ENCODE measurements around the gene GNLY.

Gene GNLY

GRCh38 chr2:85729825-85730510, 35.8 kb downstream of the GNLY start:
- no peak for DNase-seq

DNA sequence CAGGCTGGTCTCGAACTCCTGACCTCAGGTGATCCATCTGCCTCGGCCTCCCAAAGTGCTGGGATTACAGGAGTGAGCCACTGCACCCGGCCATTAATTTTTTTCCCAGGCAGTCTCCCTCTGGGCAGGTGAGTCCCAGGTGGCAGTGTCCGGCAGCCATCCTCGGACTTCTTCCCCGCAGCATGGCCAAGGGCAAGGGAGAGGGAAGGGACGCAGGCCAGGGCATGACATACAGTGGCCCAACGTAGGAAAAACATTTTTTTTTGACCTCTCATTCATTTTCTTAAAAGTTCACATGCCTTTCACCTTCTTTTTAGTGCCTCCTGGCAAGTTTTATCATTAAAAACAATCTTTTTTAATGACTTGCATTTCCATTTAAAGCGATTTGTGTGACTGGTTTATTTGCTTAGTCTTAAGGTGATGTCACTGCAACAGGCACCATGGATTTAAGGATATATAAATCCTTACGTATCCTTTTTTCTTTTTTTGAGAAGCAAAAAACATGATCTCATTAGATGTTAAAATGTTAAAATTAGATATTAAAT, 36.6 kb downstream of the GNLY start:
- DNase-seq: no peak

DNA sequence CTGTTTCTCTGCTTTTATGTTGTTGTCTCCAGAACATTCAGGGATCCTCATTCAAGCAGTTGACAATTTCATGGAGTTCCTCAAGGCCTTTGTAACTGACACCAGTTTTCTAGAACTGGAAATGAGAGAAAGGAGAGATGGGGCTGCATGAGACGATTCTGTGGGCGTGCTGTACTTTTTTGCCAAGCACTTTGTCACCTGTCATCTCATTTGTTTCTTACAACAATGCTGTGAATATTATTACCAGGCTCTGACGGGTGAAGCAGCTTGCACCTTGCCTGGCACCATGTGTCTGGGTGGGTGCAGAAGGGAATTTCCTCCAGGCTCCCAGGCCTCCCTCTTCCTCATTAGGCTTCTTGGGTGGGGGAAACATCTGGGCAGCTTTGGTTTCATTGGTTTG, 37.4 kb downstream of the GNLY start:
- peak in 1 of 2 experiments; percentile 49 for DNase-seq

- DNase-seq: peak in 1 of 2 experiments; percentile 27
Observed at GRCh38 chr2:85732467-85733120, 38.4 kb downstream of the GNLY start.

- DNase-seq: peak; percentile 95 to 96
Observed at GRCh38 chr2:85733121-85733960, 39.2 kb downstream of the GNLY start.

- DNase-seq: peak; percentile 56 to 80
Observed at GRCh38 chr2:85734015-85734414, 39.9 kb downstream of the GNLY start.

DNA sequence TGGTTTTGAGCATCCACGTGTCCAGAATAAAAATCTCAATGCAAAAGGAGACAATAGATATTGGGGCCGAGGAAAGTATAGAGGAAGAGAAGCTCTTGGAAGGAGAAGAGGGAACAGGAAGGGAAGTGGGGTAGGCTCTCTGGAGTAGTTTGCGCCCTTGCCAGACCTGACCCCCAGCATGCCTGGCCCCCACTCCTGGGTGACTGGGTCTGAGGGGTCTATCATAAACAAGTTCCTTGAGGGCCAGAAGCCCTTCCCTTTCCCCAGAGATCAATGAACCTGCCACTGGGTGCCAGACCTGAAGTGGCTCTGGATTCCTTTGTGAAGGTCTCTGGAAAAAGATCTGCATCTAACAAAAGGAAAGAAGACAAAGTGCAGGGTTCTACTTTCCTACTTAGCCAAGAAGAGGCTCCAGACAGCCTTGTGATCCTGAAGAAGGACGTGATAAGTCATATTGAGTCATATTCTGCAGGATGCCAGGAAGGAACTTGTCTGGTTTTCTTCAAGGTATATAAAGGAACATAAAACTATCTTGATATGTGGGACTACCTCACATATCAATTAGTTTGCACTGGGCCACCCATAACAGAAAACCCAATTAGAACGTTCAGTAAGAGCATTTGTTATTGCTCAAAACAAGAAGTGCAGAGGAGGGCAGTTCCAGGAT, 40.9 kb downstream of the GNLY start:
- DNase-seq: no peak

DNA sequence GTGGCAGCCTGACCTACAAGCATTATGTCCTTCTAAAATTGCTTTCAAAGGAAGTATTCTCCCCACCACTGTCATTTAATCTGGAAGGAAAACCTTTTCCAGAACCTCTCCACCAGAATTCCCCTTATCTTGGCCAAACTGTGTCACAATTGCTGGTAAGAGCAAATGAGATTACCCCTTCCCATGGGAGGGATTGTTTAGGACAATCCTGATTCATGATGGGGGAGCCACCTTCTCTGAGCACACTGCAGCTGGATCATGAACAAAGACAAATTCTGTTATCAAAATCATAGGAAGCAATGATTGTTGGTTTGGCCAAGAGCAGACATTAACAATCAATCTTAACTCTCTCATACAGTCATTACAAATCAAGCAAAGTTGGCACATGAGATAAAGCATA, 41.5 kb downstream of the GNLY start:
- DNase-seq: no peak

- no peak for DNase-seq
Observed at GRCh38 chr2:85736456-85737355, 42.5 kb downstream of the GNLY start.

- no peak for DNase-seq
Observed at GRCh38 chr2:85737481-85737880, 43.3 kb downstream of the GNLY start.

GRCh38 chr2:85737961-85738360, 43.8 kb downstream of the GNLY start:
- DNase-seq: no peak

GRCh38 chr2:85740193-85740592, 46.0 kb downstream of the GNLY start:
- no peak for DNase-seq

GRCh38 chr2:85741211-85741832, 47.2 kb downstream of the GNLY start:
- DNase-seq: no peak

- DNase-seq: peak in 1 of 2 experiments; percentile 68
Observed at GRCh38 chr2:85741833-85742455, 47.8 kb downstream of the GNLY start.

DNA sequence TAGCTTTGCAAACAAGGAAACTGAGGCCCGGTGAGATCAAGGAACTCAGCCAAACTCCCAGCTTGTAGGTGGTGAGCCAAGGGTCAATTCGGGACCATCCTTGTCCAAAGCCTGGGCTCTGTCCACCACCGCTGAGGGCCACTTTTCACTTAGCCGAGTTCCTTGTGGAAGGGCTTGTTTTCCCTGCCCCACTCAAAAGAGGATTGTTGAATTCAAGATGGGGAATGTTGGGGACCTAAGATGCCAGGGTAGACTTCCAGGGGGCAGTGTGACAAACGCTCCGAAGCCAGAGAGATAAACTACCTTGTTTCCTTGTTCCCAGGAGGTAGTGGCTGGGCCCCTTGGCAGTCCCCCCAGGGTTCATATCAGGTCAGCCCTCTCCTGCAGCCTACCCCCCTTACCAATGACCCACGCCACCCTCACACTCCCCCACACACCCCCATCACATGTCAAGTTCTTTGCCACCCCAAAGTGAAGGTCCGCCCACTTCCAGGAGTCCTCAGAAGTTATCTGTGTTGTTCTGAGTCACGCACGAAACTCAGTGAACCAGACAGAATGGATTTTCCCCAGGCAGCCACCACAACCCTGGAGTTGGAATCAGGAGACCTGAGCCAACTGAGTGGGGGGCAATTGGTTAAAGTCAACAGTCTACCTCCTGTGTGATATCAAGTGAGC, 49.3 kb downstream of the GNLY start:
- DNase-seq: no peak

GRCh38 chr2:85744055-85744454, 49.9 kb downstream of the GNLY start:
- no peak for DNase-seq

GRCh38 chr2:85744741-85745601, 50.8 kb downstream of the GNLY start:
- peak; percentile 60 to 82 for DNase-seq

DNA sequence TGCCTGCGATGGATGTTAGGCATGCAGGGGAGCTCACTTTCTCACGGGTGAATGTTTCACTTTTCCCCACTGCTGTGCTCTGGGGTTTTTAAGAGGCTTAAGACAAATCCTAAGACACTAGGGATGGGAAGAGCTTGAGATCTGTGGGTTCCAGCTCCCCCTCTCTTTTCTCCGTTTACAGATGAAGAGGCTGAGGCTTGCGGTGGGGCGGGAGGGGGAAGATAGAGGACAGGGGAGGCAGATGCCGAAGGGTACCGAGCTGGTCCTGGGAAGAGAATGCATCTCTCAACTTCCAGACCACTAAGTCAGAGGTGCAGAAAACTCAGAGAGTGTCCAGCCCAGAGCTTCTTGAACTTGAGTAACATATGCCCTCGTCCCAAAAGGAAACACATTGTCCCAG, 51.5 kb downstream of the GNLY start:
- DNase-seq: no peak

- DNase-seq: no peak
Observed at GRCh38 chr2:85746321-85747004, 52.3 kb downstream of the GNLY start.

Measured in NCI-H524 (cell line).